ENCODE data around the gene TNFAIP6. TPM values are rescaled to one million over a fixed set of nuclear protein-coding genes. Genes with fewer than 3 reads are reported as not detected.

The TNFAIP6 gene
- polyA plus RNA-seq, 1 donor from 2014 or later: not detected

- H3F3A ChIP-seq (ENCODE audit: insufficient read depth, low read length, poor library complexity, severe bottlenecking): no peaks in the 10 kb centered on the region
- no peak overlapping the region for H3K27ac ChIP-seq (ENCODE audit: low read length)
- H3K27me3 ChIP-seq (ENCODE audit: insufficient read depth, low read depth, low read length): no peaks in the 10 kb centered on the region
- TF ChIP-seq SMC3 (conservative IDR thresholded peaks at IDR 0.05; ENCODE audit: poor library complexity) (no peak), EZH2 (IDR thresholded peaks at IDR 0.05; ENCODE audit: borderline replicate concordance, insufficient read depth, low read length, poor library complexity, severe bottlenecking) (no peak), RAD21 (conservative IDR thresholded peaks at IDR 0.05) (no peak), REST (IDR thresholded peaks at IDR 0.05; ENCODE audit: borderline replicate concordance) (no peak), EP300 (conservative IDR thresholded peaks at IDR 0.05; ENCODE audit: poor library complexity, severe bottlenecking) (no peak), MXI1 (conservative IDR thresholded peaks at IDR 0.05; ENCODE audit: poor library complexity, severe bottlenecking) (no peak), TAF1 (IDR thresholded peaks at IDR 0.05; ENCODE audit: low read depth) (no peak), POLR2AphosphoS5 (IDR thresholded peaks at IDR 0.05) (no peak)
- TF ChIP-seq, protein P1, sequence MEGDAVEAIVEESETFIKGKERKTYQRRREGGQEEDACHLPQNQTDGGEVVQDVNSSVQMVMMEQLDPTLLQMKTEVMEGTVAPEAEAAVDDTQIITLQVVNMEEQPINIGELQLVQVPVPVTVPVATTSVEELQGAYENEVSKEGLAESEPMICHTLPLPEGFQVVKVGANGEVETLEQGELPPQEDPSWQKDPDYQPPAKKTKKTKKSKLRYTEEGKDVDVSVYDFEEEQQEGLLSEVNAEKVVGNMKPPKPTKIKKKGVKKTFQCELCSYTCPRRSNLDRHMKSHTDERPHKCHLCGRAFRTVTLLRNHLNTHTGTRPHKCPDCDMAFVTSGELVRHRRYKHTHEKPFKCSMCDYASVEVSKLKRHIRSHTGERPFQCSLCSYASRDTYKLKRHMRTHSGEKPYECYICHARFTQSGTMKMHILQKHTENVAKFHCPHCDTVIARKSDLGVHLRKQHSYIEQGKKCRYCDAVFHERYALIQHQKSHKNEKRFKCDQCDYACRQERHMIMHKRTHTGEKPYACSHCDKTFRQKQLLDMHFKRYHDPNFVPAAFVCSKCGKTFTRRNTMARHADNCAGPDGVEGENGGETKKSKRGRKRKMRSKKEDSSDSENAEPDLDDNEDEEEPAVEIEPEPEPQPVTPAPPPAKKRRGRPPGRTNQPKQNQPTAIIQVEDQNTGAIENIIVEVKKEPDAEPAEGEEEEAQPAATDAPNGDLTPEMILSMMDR (IDR thresholded peaks at IDR 0.05; ENCODE audit: poor library complexity, severe bottlenecking): no peak
- H3K4me2 ChIP-seq (ENCODE audit: low read length): no peak overlapping the region
- no peak overlapping the region for H2AFZ ChIP-seq (ENCODE audit: low read depth, low read length)
- no peaks in the 10 kb centered on the region for H3K79me2 ChIP-seq (replicated peaks; ENCODE audit: insufficient read depth, low read length)
- no peak overlapping the region for H3K4me3 ChIP-seq (ENCODE audit: low read length)
- no peak overlapping the region for H3K9ac ChIP-seq (ENCODE audit: low read length)
- no peaks in the 10 kb centered on the region for H3K9me2 ChIP-seq (ENCODE audit: insufficient read depth, low read length)
- no peaks in the 10 kb centered on the region for H3K9me3 ChIP-seq (ENCODE audit: low read length)
- H4K20me1 ChIP-seq (ENCODE audit: insufficient read depth): no peaks in the 10 kb centered on the region
- H3K36me3 ChIP-seq (ENCODE audit: insufficient read depth, low read length): no peaks in the 10 kb centered on the region
Observed at GRCh38 chr2:151315381-151315903, 42.0 kb upstream of the TNFAIP6 start.

- H3F3A ChIP-seq (ENCODE audit: insufficient read depth, low read length, poor library complexity, severe bottlenecking): no peaks in the 10 kb centered on the region
- H3K9ac ChIP-seq (ENCODE audit: low read length): no peak overlapping the region
- no peaks in the 10 kb centered on the region for H3K9me2 ChIP-seq (ENCODE audit: insufficient read depth, low read length)
- H3K79me2 ChIP-seq (replicated peaks; ENCODE audit: insufficient read depth, low read length): no peaks in the 10 kb centered on the region
- no peaks in the 10 kb centered on the region for H4K20me1 ChIP-seq (ENCODE audit: insufficient read depth)
- no peaks in the 10 kb centered on the region for H3K36me3 ChIP-seq (ENCODE audit: insufficient read depth, low read length)
- H3K4me3 ChIP-seq (ENCODE audit: low read length): no peak overlapping the region
- no peaks in the 10 kb centered on the region for H3K27me3 ChIP-seq (ENCODE audit: insufficient read depth, low read depth, low read length)
- no peak overlapping the region for H2AFZ ChIP-seq (ENCODE audit: low read depth, low read length)
- no peak overlapping the region for H3K4me2 ChIP-seq (ENCODE audit: low read length)
- H3K9me3 ChIP-seq (ENCODE audit: low read length): no peaks in the 10 kb centered on the region
- TF ChIP-seq, protein P1 (IDR thresholded peaks at IDR 0.05; ENCODE audit: poor library complexity, severe bottlenecking): no peak
- TF ChIP-seq EZH2 (IDR thresholded peaks at IDR 0.05; ENCODE audit: borderline replicate concordance, insufficient read depth, low read length, poor library complexity, severe bottlenecking): no peak
- TF ChIP-seq RAD21 (conservative IDR thresholded peaks at IDR 0.05): no peak
- no peak for TF ChIP-seq TAF1 (IDR thresholded peaks at IDR 0.05; ENCODE audit: low read depth)
- TF ChIP-seq MXI1 (conservative IDR thresholded peaks at IDR 0.05; ENCODE audit: poor library complexity, severe bottlenecking): no peak
- TF ChIP-seq REST (IDR thresholded peaks at IDR 0.05; ENCODE audit: borderline replicate concordance): no peak
- TF ChIP-seq POLR2AphosphoS5 (IDR thresholded peaks at IDR 0.05): no peak
- TF ChIP-seq SMC3 (conservative IDR thresholded peaks at IDR 0.05; ENCODE audit: poor library complexity): no peak
- TF ChIP-seq EP300 (conservative IDR thresholded peaks at IDR 0.05; ENCODE audit: poor library complexity, severe bottlenecking): no peak
- H3K27ac ChIP-seq (ENCODE audit: low read length): no peak overlapping the region
Observed at GRCh38 chr2:151325581-151326095, 31.8 kb upstream of the TNFAIP6 start.

Data from neural cell (in vitro differentiated cells).